GM12878 (cell line): Measurements from ENCODE around the gene ZNF883. TPM values are rescaled to one million over a fixed set of nuclear protein-coding genes. Genes with fewer than 3 reads are reported as not detected.

Experiments
- ATAC-seq: fragments of 200-7000 bp; cut with Tn5 transposase; 3 replicates; pipeline ENCODE4 v1.9.1; 2020; ENCODE audit warnings: mild to moderate bottlenecking, moderate library complexity
- BruUV-seq: library from RNA; stranded (reverse); fragments of 400-500 nt; replicated peaks from 2 replicates; lab custom pipeline; 2021; lab: Mats Ljungman, UMichigan
- CTCF ChIA-PET: fragments of 300-600 bp; sonication (Branson Sonifier 250); formaldehyde crosslinking; extraction: SDS; loops from one replicate; lab custom pipeline; 2021; ENCODE audit warnings: inconsistent platforms; lab: Yijun Ruan, JAX
- POLR2A ChIA-PET: fragments of 350-600 bp; formaldehyde crosslinking; extraction: SDS; loops from one replicate; lab custom pipeline; 2021; ENCODE audit warnings: inconsistent platforms; lab: Charles Lee
- RAD21 ChIA-PET: fragments of 300-600 bp; sonication (Branson Sonifier 250); formaldehyde crosslinking; loops from one replicate; lab custom pipeline; 2023; ENCODE audit warnings: antibody characterized with exemption; ENCODE audit not compliant: unreplicated experiment; lab: Charles Lee
- SMC1A ChIA-PET: fragments of 300-600 bp; sonication (Branson Sonifier 250); formaldehyde crosslinking; loops from one replicate; lab custom pipeline; 2023; ENCODE audit not compliant: unreplicated experiment, uncharacterized antibody; lab: Charles Lee
- DNase-seq: peaks from one replicate; pipeline ENCODE4 v3.0.0-alpha.2; 2011; ENCODE audit warnings: low read depth, low spot score
- FAIRE-seq: peaks from 3 replicates; lab custom pipeline; 2011; peaks lifted over from hg19 to GRCh38; lab: Jason Lieb, UNC
- H2AFZ ChIP-seq: 2 replicates; pipeline ENCODE4 v1.6.0; 2011; ENCODE audit warnings: low read depth, low read length, control low read depth; ENCODE audit not compliant: control insufficient read depth
- H3K27ac ChIP-seq: 2 replicates; pipeline ENCODE4 v1.5.1; 2011; ENCODE audit warnings: control low read depth; ENCODE audit not compliant: control insufficient read depth, insufficient read depth
- H3K27me3 ChIP-seq, 2 experiments: replicated peaks in 1 of 2; 2 replicates each; pipeline versions ENCODE4 v1.6.0 to v1.6.1; 2011; ENCODE audit warnings: low read length in 1 of 2; ENCODE audit not compliant: control insufficient read depth in 2 of 2, insufficient read depth in 2 of 2
- H3K36me3 ChIP-seq, 2 experiments: 2 replicates each; pipeline ENCODE4 v1.5.1; 2011; ENCODE audit warnings: low read length in 1 of 2; ENCODE audit not compliant: control insufficient read depth in 2 of 2, insufficient read depth in 2 of 2
- H3K4me1 ChIP-seq: 2 replicates; pipeline ENCODE4 v1.6.1; 2011; ENCODE audit warnings: mild to moderate bottlenecking, low read length, moderate library complexity, mixed read lengths; ENCODE audit not compliant: control insufficient read depth, insufficient read depth
- H3K4me2 ChIP-seq: 2 replicates; pipeline ENCODE4 v1.6.0; 2011; ENCODE audit warnings: control low read depth; ENCODE audit not compliant: control insufficient read depth, insufficient read depth
- H3K4me3 ChIP-seq: fragments of 200-600 bp; sonication (generic); 2 replicates; pipeline ENCODE4 v1.5.1; 2016
- H3K79me2 ChIP-seq: 2 replicates; pipeline ENCODE4 v1.6.0; 2011; ENCODE audit warnings: low read length; ENCODE audit not compliant: control insufficient read depth, insufficient read depth
- H3K9ac ChIP-seq: 2 replicates; pipeline ENCODE4 v1.8.0; 2011; ENCODE audit warnings: low read length, control low read depth, mixed read lengths; ENCODE audit not compliant: control insufficient read depth, insufficient read depth
- H3K9me3 ChIP-seq: replicated peaks from 3 replicates; pipeline ENCODE4 v1.5.1; 2011; ENCODE audit warnings: mild to moderate bottlenecking, low read length; ENCODE audit not compliant: control insufficient read depth, insufficient read depth
- H4K20me1 ChIP-seq: 2 replicates; pipeline ENCODE4 v1.6.0; 2011; ENCODE audit not compliant: control insufficient read depth, insufficient read depth
- CBX5 ChIP-seq: sonication (generic); IDR thresholded peaks from 2 replicates; pipeline ENCODE4 v1.6.1; 2016; ENCODE audit warnings: low read depth, moderate library complexity, mild to moderate bottlenecking, inconsistent platforms
- E2F4 ChIP-seq: IDR thresholded peaks from 2 replicates; pipeline ENCODE4 v1.6.1; 2012; ENCODE audit warnings: low read depth, low read length, improper control_type of control experiment
- IRF4 ChIP-seq: IDR thresholded peaks from 2 replicates; pipeline ENCODE4 v1.6.1; 2011; ENCODE audit warnings: low read depth, low read length
- KDM1A ChIP-seq: fragments of 200-600 bp; sonication (generic); IDR thresholded peaks from 2 replicates; pipeline ENCODE4 v1.6.1; 2016; ENCODE audit warnings: borderline replicate concordance
- LARP7 ChIP-seq: fragments of 450-650 bp; IDR thresholded peaks from 2 replicates; pipeline ENCODE4 v1.6.1; 2017; ENCODE audit warnings: mild to moderate bottlenecking
- NBN ChIP-seq: fragments of 450-650 bp; IDR thresholded peaks from 2 replicates; pipeline ENCODE4 v1.6.1; 2016
- RAD21 ChIP-seq: IDR thresholded peaks from 2 replicates; pipeline ENCODE4 v1.6.1; 2011; ENCODE audit warnings: mild to moderate bottlenecking, low read depth, low read length, moderate library complexity; ENCODE audit not compliant: insufficient read depth
- ZBTB40 ChIP-seq: fragments of 450-650 bp; IDR thresholded peaks from 2 replicates; pipeline ENCODE4 v1.6.1; 2016; ENCODE audit warnings: mild to moderate bottlenecking, moderate library complexity, borderline replicate concordance
- ZNF687 ChIP-seq: fragments of 450-650 bp; IDR thresholded peaks from 2 replicates; pipeline ENCODE4 v1.6.1; 2017; ENCODE audit warnings: mild to moderate bottlenecking, moderate library complexity
- WGBS: methylation state at CpG from one replicate; pipeline ENCODE4 v1.1.6; 2016; ENCODE audit warnings: low lambda C conversion rate; ENCODE audit not compliant: insufficient replicate concordance, insufficient coverage; ENCODE audit errors: missing lambda C conversion rate; 5-methylcytosine and 5-hydroxymethylcytosine counted together
- in situ Hi-C: fragments of 300-500 bp; cut with MboI; formaldehyde crosslinking; loops from 9 replicates; pipeline ENCODE4 v1.14.3; 2018; ENCODE audit warnings: mixed read lengths
- intact Hi-C: fragments of 100-400 bp; cut with micrococcal nuclease; formaldehyde crosslinking; loops from one replicate; pipeline ENCODE4 v1.14.2; 2022; ENCODE audit not compliant: unreplicated experiment
- polyA plus RNA-seq, 11 experiments: library from polyadenylated mRNA; depleted of rRNA in 4 of 11; unstranded in 6 of 11; stranded (reverse) in 5 of 11; fragments of >200 nt; fragmentation: Nextera tagmentation in 4 of 11; fragmentation: Illumina TruSeq in 1 of 11; extraction: Ambion mirVana in 4 of 11; extraction: Trizol in 1 of 11; gene quantifications; 1 replicate in 1 of 11; 2 replicates in 10 of 11; pipeline versions ENCODE4 v1.2.1 to v1.2.3, GENCODE V29; 2011 to 2016; ENCODE audit warnings: inconsistent platforms in 2 of 11, missing spikeins in 2 of 11, low read depth in 1 of 11
- total RNA-seq, 4 experiments: library from RNA; depleted of rRNA in 3 of 4; stranded (reverse); fragments of >200 nt in 3 of 4; fragmentation: Illumina TruSeq in 1 of 4; extraction: Trizol in 1 of 4; gene quantifications; 2 replicates each; pipeline versions ENCODE4 v1.2.1 to v1.2.3, GENCODE V29; 2013 to 2021
- TF ChIP-seq, protein P1 (sequence below): IDR thresholded peaks from 2 replicates; pipeline ENCODE4 v1.6.1; 2011; ENCODE audit warnings: mild to moderate bottlenecking, low read depth, low read length, moderate library complexity; ENCODE audit not compliant: insufficient replicate concordance
- TF ChIP-seq, protein P2 (sequence below): IDR thresholded peaks from 2 replicates; pipeline ENCODE4 v1.6.1; 2011; ENCODE audit warnings: borderline replicate concordance, low read depth, mild to moderate bottlenecking, moderate library complexity, mixed read lengths, low read length; ENCODE audit not compliant: insufficient read depth; ENCODE audit errors: extremely low read length

Gene ZNF883
- total and polyA plus RNA-seq, 10 of the 15 experiments (the other 5 are each of a cell fraction or from before 2014, with no cell fraction given) = 0.10 to 0.72 (median 0.25) TPM

- intact Hi-C loops (no loop called here), in situ Hi-C loops (no loop called here)
- H3K4me1 ChIP-seq = no peaks in the 10 kb centered on the region
- H3K4me2 ChIP-seq = no peak overlapping the region
- SMC1A ChIA-PET = no interaction called here
- H3K27ac ChIP-seq = no peak overlapping the region
- POLR2A ChIA-PET = no interaction called here
- RAD21 ChIA-PET = no interaction called here
- DNase-seq (no peak), ATAC-seq (no peak), FAIRE-seq (no peak)
- no TSS peak for BruUV-seq
- H3K9ac ChIP-seq = no peak overlapping the region
- H3K79me2 ChIP-seq = no peaks in the 10 kb centered on the region
- no peaks in the 10 kb centered on the region for H3K36me3 ChIP-seq
- WGBS = 14% methylated on average over 2 of the region's 2 CpGs
- H3K9me3 ChIP-seq = no peaks in the 10 kb centered on the region; the same call in 2 of the 3 replicates
- no peak overlapping the region for H2AFZ ChIP-seq
- CTCF ChIA-PET = interaction anchor here (4.7 kb wide), 1 partner anchor 9 kb away, joined by 16 read pairs; no protein-coding TSS in a partner anchor
- no peaks in the 10 kb centered on the region for H4K20me1 ChIP-seq
- H3K4me3 ChIP-seq = no peak overlapping the region
- H3K27me3 ChIP-seq = no peaks in the 10 kb centered on the region; a peak in 1 of 4 replicates
- TF ChIP-seq IRF4 (no peak), LARP7 (no peak), ZBTB40 (no peak), KDM1A (no peak), CBX5 (no peak), RAD21 (no peak), E2F4 (no peak), NBN (no peak), ZNF687 (no peak)
- TF ChIP-seq, protein P1, sequence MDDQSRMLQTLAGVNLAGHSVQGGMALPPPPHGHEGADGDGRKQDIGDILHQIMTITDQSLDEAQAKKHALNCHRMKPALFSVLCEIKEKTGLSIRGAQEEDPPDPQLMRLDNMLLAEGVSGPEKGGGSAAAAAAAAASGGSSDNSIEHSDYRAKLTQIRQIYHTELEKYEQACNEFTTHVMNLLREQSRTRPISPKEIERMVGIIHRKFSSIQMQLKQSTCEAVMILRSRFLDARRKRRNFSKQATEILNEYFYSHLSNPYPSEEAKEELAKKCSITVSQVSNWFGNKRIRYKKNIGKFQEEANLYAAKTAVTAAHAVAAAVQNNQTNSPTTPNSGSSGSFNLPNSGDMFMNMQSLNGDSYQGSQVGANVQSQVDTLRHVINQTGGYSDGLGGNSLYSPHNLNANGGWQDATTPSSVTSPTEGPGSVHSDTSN = no peak
- TF ChIP-seq, protein P2, sequence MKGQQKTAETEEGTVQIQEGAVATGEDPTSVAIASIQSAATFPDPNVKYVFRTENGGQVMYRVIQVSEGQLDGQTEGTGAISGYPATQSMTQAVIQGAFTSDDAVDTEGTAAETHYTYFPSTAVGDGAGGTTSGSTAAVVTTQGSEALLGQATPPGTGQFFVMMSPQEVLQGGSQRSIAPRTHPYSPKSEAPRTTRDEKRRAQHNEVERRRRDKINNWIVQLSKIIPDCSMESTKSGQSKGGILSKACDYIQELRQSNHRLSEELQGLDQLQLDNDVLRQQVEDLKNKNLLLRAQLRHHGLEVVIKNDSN = no peak
Measured at GRCh38 chr9:112911736-112912135, 100.3 kb downstream of the ZNF883 start.
